GM21786 (cell line): ENCODE results near the gene CLHC1.
A peak's percentile ranks its signal among the peaks of the same experiment; 100 is the strongest.
"Not testable (repeated sequence)": the region's sequence is repeated elsewhere in the genome, so short reads cannot be mapped to it uniquely, and the experiment has no call there.

Experiments
- ATAC-seq: cut with Tn5 transposase; IDR thresholded peaks from one replicate; pipeline ENCODE4 v1.9.1; 2021; ENCODE audit not compliant: unreplicated experiment

CLHC1 gene

GRCh38 chr2:55232084-55232862 lies at the start of gene CLHC1, which contains the start of gene RPS27A:
Gene CLHC1 (minus strand): TSS chr2:55232293. CDS start chr2:55222411, 9,882 bp downstream.
Gene RPS27A (plus strand): TSS chr2:55232688. CDS start chr2:55232825, 137 bp downstream.
- peak; percentile 84 for ATAC-seq

GRCh38 chr2:55280851-55281546 lies 48.9 kb upstream of the CLHC1 start:
- not testable (repeated sequence) for ATAC-seq

GRCh38 chr2:55279859-55280424 lies 47.8 kb upstream of the CLHC1 start:
- ATAC-seq = not testable (repeated sequence)

GRCh38 chr2:55279214-55279835 lies 47.2 kb upstream of the CLHC1 start:
- ATAC-seq = not testable (repeated sequence)

GRCh38 chr2:55277310-55277709 lies 45.2 kb upstream of the CLHC1 start:
- ATAC-seq = no peak

- ATAC-seq = not testable (repeated sequence)
These were observed 42.3 kb upstream of the CLHC1 start for GRCh38 chr2:55274346-55274745.

- ATAC-seq = no peak
These were observed 37.5 kb upstream of the CLHC1 start for GRCh38 chr2:55269645-55269990.

GRCh38 chr2:55268907-55269644 lies 37.0 kb upstream of the CLHC1 start, which contains the start of gene MTIF2:
Gene MTIF2 (minus strand): TSS chr2:55269231. CDS start chr2:55263858, 5,373 bp downstream.
- peak; percentile 98 for ATAC-seq

- no peak for ATAC-seq
These were observed 36.3 kb upstream of the CLHC1 start for GRCh38 chr2:55268288-55268906.

GRCh38 chr2:55259586-55259985 lies 27.5 kb upstream of the CLHC1 start:
- ATAC-seq = not testable (repeated sequence)

GRCh38 chr2:55252832-55253231 lies 20.7 kb upstream of the CLHC1 start:
- no peak for ATAC-seq

GRCh38 chr2:55247025-55247424 lies 14.9 kb upstream of the CLHC1 start:
- no peak for ATAC-seq

GRCh38 chr2:55245411-55245810 lies 13.3 kb upstream of the CLHC1 start:
- no peak for ATAC-seq

- no peak for ATAC-seq
These were observed 10.5 kb upstream of the CLHC1 start for GRCh38 chr2:55242617-55243016.

- ATAC-seq = not testable (repeated sequence)
These were observed 9.5 kb upstream of the CLHC1 start for GRCh38 chr2:55241582-55241981.

GRCh38 chr2:55239656-55240222 lies 7.6 kb upstream of the CLHC1 start:
- no peak for ATAC-seq

- ATAC-seq = no peak
These were observed 5.0 kb upstream of the CLHC1 start for GRCh38 chr2:55236992-55237543.

- ATAC-seq = no peak
These were observed 3.8 kb upstream of the CLHC1 start for GRCh38 chr2:55235724-55236538.

- ATAC-seq = no peak
These were observed 1.5 kb upstream of the CLHC1 start for GRCh38 chr2:55233658-55233940.
